NCI-H187 treated with DMSO at 0.1 percent for 48 hours (cell line): Measurements from ENCODE around the gene FBXO47.

Experiments used
- DNase-seq: peaks from one replicate; lab custom pipeline; 2025; lab: John Stamatoyannopoulos, UW

FBXO47 gene, protein sequence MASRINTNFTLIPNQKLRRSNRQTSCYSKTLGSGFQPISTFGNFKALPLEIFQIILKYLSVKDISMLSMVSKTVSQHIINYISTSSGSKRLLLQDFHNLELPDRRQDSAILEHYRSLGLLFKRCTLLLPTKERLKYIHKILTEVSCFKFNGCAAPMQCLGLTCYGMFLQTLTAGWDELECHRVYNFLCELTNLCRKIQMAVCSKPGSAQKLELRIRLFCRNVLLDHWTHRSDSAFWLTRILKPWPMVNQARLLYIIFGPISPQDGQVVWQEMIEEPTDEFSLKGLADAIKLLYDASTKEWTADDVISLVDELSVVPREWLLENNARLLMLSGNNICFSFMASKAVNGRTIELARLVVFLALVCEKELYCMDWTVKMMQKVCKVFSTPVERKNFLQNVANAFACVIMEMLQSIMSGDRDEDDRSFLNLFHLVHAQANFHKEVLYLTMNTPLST

GRCh38 chr17:38967290-38967738 is at the start of gene FBXO47:
Gene FBXO47 (minus strand): TSS chr17:38967403. CDS start chr17:38963025, 4,378 bp downstream.
- DNase-seq, result no peak

DNA sequence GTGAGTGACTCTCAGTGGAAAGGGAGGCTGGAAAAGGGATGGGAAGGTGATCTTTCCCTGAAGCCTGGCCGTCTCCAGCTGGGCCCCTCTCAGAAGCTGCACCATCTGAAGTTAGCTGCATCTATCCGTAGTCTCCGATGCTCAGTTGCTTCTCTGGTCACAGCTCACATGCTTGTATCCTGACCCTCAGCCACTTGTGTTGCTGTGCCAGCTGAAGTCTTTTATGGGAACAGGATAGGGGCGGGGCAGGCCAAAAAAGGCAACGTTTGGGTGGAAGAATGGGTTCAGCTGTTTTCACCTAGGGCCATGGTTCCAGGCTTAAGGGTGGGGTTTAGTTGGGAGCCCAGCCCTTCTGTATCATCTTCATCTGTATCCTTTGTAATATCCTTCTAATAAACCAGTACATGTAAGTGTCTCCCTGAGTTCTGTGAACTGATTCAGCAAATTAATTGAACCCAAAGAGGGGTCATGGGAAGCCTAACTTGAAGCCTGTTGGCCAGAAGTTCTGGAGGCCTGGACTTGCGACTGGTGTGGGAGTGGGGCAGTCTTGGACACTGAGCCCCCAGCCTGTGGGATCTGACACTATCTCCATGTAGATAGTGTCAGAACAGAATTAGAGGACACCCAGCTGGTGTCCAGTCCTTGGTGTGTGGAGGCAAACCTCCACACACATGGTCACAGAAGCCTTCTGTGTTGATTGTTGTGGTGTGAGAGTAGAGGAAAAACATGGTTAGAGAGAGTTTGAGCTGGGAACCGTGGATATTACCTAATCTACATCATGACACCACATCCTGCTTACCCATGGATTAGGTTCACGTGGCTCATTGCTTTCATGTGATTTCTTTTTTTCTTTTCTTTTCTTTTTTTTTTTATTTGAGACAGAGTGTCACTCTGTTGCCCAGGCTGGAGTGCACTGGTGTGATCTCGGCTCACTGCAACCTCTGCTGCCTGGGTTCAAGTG is 49.3 kb upstream of the FBXO47 start:
- DNase-seq, result no peak

- no peak for DNase-seq
Observed at GRCh38 chr17:39015546-39015935, 48.3 kb upstream of the FBXO47 start.

DNA sequence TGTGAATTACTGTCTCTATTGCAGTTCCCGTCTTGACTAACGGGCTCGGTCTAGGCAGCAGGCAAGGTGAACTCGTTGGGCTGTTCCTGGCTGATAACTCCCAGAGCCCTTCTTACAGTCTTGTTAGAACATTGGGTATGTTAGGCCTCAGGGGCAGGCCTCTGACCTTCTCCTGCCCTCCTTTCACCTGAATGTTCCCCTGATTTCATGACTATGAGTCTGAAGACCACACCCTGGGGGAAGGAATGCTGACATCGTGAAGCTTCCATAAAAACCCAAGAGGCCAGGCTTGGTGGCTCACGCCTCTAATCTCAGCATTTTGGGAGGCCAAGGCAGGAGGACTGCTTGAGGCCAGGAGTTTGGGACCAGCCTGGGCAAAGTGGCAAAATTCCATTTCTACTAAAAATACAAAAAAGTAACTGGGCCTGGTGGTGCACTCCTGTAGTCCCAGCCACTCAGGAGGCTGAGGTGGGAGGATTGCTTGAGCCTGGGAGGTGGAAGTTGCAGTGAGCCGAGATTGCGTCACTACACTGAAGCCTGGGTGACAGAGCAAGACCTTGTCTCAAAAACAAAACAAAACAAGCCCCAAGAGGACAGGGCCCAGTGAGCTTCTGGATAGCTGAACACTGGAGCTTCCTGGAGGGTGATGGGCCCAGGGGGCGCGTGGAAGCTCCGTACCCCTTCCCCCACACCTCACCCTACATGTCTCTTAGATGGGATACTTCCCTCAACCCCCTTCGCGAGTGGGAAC is 47.8 kb upstream of the FBXO47 start:
- no peak for DNase-seq

DNA sequence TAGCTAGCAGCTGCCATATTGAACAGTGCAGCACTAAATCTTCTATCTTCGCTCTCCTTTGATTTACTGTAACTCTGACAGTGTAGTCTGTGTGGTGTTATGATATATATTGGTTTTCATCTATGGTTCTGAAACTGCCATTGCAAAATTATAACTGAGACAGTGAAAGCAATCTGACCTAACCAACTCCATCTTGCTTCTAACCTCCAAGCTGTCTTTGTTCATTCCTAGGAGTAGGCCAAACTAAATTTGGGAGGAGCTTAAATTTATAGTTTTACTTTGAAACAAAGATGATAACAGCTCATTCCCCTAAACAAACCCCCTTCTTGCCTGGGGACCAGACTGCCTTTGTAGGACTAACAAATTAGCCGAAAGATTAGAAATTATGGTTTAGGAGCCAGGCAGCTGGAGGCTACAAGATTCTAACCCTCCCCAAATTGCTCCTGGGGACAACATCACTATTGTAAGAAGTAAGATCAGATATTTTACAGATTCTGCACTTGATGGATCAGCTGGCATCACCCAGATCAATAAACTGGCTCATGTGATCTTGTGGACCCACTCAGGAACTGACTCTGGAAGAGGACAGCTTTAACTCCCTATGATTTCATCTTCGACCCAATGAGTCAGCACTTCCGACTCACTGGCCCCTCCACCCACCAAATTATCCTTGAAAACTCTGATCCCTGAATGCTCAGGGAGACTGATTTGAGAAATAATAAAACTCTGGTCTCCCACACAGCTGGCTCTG is 47.0 kb upstream of the FBXO47 start:
- DNase-seq, result no peak

DNA sequence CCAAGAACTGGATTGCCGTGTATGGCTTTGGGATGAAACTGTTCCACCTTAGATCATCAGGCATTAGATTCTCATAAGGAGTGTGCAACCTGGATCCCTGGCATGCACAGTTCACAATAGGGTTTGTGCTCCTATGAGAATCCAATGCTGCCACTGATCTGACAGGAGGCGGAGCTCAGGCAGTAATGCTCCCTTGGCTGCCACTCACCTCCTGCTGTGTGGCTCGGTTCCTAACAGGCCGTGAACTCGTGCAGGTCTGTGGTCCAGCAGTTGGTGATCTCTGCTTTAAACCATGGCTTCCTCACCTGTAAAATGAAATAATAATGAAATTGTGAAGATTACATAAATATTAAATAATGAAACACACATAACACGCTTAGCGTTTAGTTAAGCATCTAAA is 45.5 kb upstream of the FBXO47 start:
- no peak for DNase-seq

DNA sequence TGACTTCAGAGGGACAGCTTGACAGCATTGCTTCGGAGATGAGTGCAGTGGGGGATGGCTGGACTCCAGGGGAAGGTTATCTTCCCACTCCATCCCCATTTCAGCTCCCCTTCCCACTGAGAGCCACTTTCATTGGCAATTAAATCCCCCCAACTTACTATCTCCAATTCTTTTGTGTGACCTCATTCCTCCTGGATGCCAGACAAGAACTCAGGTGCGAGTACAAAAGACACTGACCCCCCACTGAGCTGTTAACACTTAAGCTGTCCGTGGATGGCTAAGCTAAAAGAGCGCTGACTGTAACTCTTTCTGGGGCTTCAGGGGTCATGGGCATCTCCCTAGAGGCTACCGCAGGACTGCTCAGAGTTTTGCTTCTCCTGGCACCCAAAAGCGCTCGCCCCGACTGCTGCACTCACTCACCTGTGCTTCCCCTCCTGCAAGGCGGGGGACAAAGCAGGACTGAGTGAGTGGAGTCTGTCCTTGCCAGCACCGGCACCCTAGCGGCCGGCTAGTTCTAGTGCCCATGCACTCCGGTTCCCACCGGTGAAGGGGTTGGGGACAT is 44.8 kb upstream of the FBXO47 start:
- no peak for DNase-seq

GRCh38 chr17:39009581-39010001 is 42.4 kb upstream of the FBXO47 start:
- DNase-seq, result no peak

GRCh38 chr17:39008633-39009032 is 41.4 kb upstream of the FBXO47 start:
- DNase-seq, result no peak

- DNase-seq, result no peak
Observed at GRCh38 chr17:39002991-39003715, 36.0 kb upstream of the FBXO47 start.

GRCh38 chr17:39001703-39002637 is 34.8 kb upstream of the FBXO47 start:
- no peak for DNase-seq

DNA sequence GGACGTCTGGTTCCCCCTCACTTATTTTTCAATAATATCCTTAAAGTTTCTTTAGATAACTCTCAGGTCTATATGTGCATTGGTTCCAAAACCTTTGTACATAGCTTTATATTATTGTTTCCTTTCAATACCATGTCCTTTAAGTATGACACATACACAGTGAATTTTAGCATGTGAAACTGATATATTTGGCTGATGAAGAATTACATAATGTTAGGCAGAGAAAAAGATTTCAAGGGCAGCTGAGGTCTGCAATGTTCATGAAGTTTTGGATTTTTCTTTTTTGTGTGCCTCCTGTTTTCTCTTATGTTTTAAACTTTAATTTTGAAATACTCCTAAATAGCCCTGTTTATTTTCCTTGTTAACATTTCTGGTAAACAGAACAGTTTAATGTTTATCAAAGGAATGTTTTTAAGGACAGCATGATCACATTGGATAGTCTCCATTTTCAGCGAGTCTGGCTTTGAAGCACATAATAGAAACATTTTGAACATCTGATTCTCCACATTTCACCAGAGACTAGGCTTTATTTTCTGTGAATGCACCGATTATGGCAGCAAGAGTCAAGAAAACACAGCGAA is 32.9 kb upstream of the FBXO47 start:
- no peak for DNase-seq

DNA sequence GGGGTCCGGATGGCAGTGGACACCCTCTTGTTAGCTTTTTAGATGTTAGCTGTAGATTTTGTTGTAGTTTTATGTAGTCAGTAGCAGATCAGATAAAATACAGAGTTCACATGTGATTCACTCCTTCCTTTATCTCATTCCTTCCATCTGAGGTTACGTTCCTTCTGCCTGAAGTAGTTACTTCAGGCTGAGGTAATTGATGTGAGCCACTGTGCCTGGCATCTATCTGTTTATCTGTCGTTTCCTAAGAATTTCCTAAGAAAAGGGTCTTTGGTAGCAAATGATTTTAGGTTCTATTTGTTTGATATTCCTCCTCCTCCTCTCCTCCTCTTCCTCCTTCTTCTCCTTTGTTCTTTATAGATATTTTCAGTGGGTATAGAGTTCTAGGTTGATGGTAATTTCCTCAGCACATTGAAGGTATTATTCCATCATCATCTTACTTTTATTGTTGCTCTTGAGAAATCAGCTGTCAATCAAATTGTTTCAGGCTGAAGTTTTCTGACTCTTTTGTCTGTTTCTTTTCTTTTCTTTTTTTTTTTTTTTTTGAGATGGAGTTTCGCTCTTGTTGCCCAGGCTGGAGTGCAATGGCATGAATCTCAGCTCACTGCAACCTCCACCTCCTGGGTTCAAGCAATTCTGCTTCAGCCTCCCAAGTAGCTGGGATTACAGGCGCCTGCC is 29.6 kb upstream of the FBXO47 start:
- no peak for DNase-seq

GRCh38 chr17:38994026-38994425 is 26.8 kb upstream of the FBXO47 start:
- no peak for DNase-seq

DNA sequence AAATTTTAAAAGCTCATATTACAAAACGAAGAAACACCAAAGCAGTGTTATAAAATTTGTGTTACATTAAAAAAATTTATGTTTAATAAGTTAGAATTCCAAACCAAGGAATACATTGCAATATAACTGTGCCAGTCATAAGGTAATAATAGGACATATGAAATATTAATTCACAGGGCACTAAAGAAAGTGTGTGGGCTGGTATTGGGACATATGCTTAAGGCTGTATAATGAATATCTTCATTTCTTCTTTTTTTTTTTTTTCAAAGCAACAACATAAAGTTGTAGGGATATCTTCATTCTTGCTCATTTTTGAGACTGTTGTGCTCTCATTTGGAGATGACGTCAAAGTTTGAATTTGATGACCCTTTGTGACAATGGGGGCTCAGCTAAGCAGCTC is 17.5 kb upstream of the FBXO47 start:
- no peak for DNase-seq

- peak; percentile 16 for DNase-seq
Observed at GRCh38 chr17:38982858-38983746, 15.9 kb upstream of the FBXO47 start.

DNA sequence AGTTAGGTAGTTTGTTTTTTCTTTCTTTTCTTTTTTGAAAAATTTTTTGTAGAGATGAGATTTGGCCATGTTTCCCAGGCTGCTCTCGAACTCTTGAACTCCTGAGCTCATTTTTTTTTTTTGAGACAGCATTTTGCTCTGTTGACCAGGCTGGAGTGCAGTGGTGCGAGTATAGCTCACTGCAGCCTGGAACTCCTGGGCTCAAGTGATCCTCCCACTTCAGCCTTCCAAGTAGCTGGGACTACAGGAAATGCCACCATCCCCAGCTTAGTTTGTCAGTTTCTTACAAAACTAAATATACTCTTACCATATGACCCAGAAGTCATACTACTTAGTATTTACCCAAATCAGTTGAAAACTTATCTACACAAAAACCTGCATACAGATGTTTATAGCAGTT is 14.4 kb upstream of the FBXO47 start:
- DNase-seq, result no peak
